Upper lobe of left lung (tissue), 6 donors: ENCODE measurements around the gene CA10. TPM values are rescaled to one million over a fixed set of nuclear protein-coding genes. Genes with fewer than 3 reads are reported as not detected.
A peak's percentile ranks its signal among the peaks of the same experiment; 100 is the strongest.

Source experiments
- ATAC-seq, 2 donors: fragments of 200-7000 bp; cut with Tn5 transposase; one replicate each; pipeline ENCODE4 v1.9.1; 2022; ENCODE audit warnings: mild to moderate bottlenecking in 2 of 2, moderate library complexity in 2 of 2; ENCODE audit not compliant: low FRiP score in 2 of 2
- DNase-seq, 2 donors: peaks; one replicate each; pipeline ENCODE4 v3.0.0-alpha.2; 2019 to 2020
- H3K27ac ChIP-seq, 4 donors: fragments of 200-600 bp; sonication (generic); one replicate each; pipeline ENCODE4 v1.5.1; 2016 to 2019
- H3K27me3 ChIP-seq, 4 donors: fragments of 200-600 bp; sonication (generic); one replicate each; pipeline ENCODE4 v1.5.1; 2017 to 2019
- H3K36me3 ChIP-seq, 4 donors: fragments of 200-600 bp; sonication (generic); one replicate each; pipeline ENCODE4 v1.5.1; 2016 to 2019
- H3K4me1 ChIP-seq, 4 donors: fragments of 200-600 bp; sonication (generic); one replicate each; pipeline ENCODE4 v1.5.1; 2018 to 2019
- H3K4me3 ChIP-seq, 4 donors: fragments of 200-600 bp; sonication (generic); one replicate each; pipeline ENCODE4 v1.5.1; 2017 to 2019; ENCODE audit warnings: mild to moderate bottlenecking in 2 of 4, moderate library complexity in 1 of 4
- H3K9me3 ChIP-seq, 4 donors: fragments of 200-600 bp; sonication (generic); one replicate each; pipeline ENCODE4 v1.5.1; 2018 to 2019
- EP300 ChIP-seq, 4 donors: sonication (generic); formaldehyde crosslinking; IDR thresholded peaks; one replicate each; pipeline ENCODE4 v1.5.1; 2017; ENCODE audit warnings: antibody characterized with exemption in 4 of 4, control low read depth in 2 of 4
- POLR2A ChIP-seq, 4 donors: fragments of 450-650 bp; IDR thresholded peaks; one replicate each; pipeline ENCODE4 v1.5.1; 2016 to 2017; ENCODE audit warnings: antibody characterized with exemption in 4 of 4, mild to moderate bottlenecking in 2 of 4
- POLR2AphosphoS5 ChIP-seq, 2 donors: sonication (generic); formaldehyde crosslinking; IDR thresholded peaks; one replicate each; pipeline ENCODE4 v1.5.1; 2017; ENCODE audit warnings: antibody characterized with exemption in 2 of 2
- WGBS, 2 donors: methylation state at CpG; one replicate each; pipeline ENCODE4 v1.1.5; 2017 to 2018; 5-methylcytosine and 5-hydroxymethylcytosine counted together
- total RNA-seq, 6 donors: library from RNA; depleted of rRNA in 4 of 6; stranded (reverse); fragments of >200 nt in 4 of 6; gene quantifications; one replicate each; pipeline versions ENCODE4 v1.1.0 to v1.2.1, GENCODE V29; 2016 to 2021
- TF ChIP-seq, protein P1 (sequence below), 6 experiments: fragments of 450-650 bp in 4 of 6; fragments of 200-600 bp in 2 of 6; sonication (generic) in 2 of 6; IDR thresholded peaks; one replicate each; pipeline ENCODE4 v1.5.1; 2016 to 2019; ENCODE audit warnings: antibody characterized with exemption in 6 of 6
- donor health status: DM: no; HTN: no; CAD: no; lungs with moderate emphysema.
- donor health status: DM: no; HTN: yes; CAD: no; lungs with severe emphysema.

Gene CA10
- total RNA-seq, 6 donors from 2014 or later, result 0.10 TPM; not detected in 5

DNA sequence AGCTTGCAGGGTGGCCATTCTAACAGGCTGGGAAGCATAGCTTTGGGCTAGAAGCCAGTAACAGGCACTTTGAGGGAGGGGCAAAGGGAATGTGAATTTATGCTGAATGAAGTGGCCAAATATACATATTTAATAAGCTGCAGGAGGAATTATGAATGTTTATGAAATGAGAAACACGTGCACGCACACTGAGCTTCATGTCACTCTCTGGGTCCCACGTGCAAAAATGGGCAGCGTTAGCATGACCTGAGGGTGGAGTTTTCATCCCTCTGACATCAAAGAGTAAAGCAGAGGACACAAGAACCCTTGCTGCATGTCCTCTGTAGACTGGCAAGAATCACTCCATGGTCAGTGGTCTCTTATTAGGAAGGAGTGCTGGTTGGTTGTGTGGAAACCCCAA is 561.2 kb downstream of the CA10 start:
- Histone ChIP-seq H3K9me3 (no peaks in the 10 kb centered on the region), H3K27me3 (no peaks in the 10 kb centered on the region), H3K27ac (no peak overlapping the region), H3K4me3 (no peak overlapping the region), H3K36me3 (no peaks in the 10 kb centered on the region), H3K4me1 (no peaks in the 10 kb centered on the region)
- ATAC-seq, result no peak
- WGBS, 2 donors, result 87 to 91% methylated on average over 4 of the region's 4 CpGs
- DNase-seq, result no peak
- TF ChIP-seq, protein P1, sequence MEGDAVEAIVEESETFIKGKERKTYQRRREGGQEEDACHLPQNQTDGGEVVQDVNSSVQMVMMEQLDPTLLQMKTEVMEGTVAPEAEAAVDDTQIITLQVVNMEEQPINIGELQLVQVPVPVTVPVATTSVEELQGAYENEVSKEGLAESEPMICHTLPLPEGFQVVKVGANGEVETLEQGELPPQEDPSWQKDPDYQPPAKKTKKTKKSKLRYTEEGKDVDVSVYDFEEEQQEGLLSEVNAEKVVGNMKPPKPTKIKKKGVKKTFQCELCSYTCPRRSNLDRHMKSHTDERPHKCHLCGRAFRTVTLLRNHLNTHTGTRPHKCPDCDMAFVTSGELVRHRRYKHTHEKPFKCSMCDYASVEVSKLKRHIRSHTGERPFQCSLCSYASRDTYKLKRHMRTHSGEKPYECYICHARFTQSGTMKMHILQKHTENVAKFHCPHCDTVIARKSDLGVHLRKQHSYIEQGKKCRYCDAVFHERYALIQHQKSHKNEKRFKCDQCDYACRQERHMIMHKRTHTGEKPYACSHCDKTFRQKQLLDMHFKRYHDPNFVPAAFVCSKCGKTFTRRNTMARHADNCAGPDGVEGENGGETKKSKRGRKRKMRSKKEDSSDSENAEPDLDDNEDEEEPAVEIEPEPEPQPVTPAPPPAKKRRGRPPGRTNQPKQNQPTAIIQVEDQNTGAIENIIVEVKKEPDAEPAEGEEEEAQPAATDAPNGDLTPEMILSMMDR (IDR thresholded peaks at IDR 0.05), result no peak
- TF ChIP-seq POLR2AphosphoS5 (IDR thresholded peaks at IDR 0.05) (no peak), POLR2A (IDR thresholded peaks at IDR 0.05) (no peak), EP300 (IDR thresholded peaks at IDR 0.05) (no peak)

DNA sequence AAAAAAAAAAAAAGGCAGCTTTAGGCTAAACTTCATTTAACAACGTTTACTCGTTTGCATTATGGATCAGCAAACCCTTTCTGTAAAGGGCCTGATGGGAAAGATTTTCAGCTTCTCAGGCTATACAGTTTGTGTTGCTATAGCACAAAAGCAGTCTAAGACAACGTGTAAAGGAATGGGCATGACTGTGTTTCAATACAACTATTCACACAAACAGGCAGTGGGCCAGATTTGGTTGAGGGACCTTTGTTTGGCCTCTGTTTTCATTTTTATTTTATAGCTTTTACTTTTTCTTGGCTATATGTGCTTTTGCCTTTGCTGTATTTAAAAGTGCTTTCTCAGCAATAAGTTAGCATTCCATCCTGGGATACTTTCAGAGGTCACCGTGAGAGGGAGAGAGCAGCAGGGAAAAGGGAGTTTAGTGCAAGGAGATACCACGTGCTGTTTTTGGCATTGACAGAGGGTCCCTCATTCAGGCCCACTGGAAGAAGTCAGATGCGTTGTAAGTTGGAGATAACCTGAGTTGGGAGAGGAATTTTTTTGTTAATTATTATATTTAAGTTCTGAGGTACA is 562.6 kb downstream of the CA10 start:
- DNase-seq (no peak), ATAC-seq (no peak)
- TF ChIP-seq, protein P1 (IDR thresholded peaks at IDR 0.05), result no peak
- TF ChIP-seq POLR2AphosphoS5 (IDR thresholded peaks at IDR 0.05), result no peak
- no peak for TF ChIP-seq POLR2A (IDR thresholded peaks at IDR 0.05)
- TF ChIP-seq EP300 (IDR thresholded peaks at IDR 0.05), result no peak
- 69 to 75% methylated on average over 6 of the region's 6 CpGs for WGBS, 2 donors
- H3K36me3 ChIP-seq, result no peaks in the 10 kb centered on the region
- no peak overlapping the region for H3K27ac ChIP-seq
- no peak overlapping the region for H3K4me3 ChIP-seq
- H3K9me3 ChIP-seq, result no peaks in the 10 kb centered on the region
- no peaks in the 10 kb centered on the region for H3K4me1 ChIP-seq
- H3K27me3 ChIP-seq, result no peaks in the 10 kb centered on the region

DNA sequence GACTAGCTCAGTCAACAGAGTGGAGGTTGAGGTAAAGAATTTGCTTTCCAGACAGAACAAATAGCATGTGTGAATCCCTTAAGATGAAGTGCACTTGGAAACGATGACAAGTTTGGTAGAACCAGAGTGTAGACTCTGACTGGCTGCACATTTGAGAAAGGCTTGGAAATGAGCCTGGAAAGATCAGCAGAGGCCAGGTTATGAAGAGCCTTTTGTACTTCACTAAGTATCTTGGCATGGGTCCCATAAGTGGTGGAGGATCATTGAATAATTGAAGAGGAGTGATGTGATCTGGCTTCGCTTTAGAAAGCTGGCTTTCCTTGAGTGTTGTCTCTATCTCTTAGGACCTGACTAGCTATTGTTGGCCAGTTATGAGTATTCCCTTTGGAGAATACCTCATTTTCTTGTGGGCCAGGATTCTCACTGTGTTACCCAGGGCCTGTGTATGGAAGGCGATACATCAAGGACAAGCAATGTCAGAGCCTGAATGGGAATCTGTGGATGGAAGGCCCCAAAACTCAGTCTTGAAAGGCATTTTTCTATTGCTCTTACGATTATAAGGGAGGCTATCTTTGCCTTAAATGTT is 568.4 kb downstream of the CA10 start:
- H3K4me1 ChIP-seq, result no peaks in the 10 kb centered on the region
- no peak overlapping the region for H3K4me3 ChIP-seq
- DNase-seq (no peak), ATAC-seq (peak in 1 of 2 donors; percentile 34)
- 51 to 67% methylated on average over 4 of the region's 4 CpGs for WGBS, 2 donors
- H3K9me3 ChIP-seq, result peaks cover 0 to 13% (median 0%) of the 10 kb centered on the region in 4 donors
- no peaks in the 10 kb centered on the region for H3K36me3 ChIP-seq
- TF ChIP-seq EP300 (IDR thresholded peaks at IDR 0.05) (no peak), POLR2A (IDR thresholded peaks at IDR 0.05) (no peak), POLR2AphosphoS5 (IDR thresholded peaks at IDR 0.05) (no peak)
- TF ChIP-seq, protein P1 (IDR thresholded peaks at IDR 0.05), result no peak
- no peaks in the 10 kb centered on the region for H3K27me3 ChIP-seq
- H3K27ac ChIP-seq, result no peak overlapping the region

DNA sequence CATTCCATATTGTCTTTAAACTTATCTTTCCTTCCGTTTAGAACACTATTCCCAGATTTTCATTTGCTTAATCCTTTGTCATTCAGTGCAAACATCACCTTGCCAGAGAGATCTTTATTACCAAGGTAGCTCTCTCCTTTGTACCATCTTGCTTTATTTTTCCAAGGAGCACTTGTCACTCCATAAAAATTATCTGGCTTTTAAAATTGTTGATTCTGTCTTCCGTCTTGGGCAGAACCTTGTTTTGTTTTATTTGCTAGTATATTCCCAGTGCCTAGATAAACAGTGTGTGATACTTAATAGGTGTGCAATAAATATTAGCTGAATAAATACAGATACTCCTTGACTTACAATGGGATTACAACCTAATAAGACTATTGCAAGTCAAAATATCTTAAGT is 570.5 kb downstream of the CA10 start:
- 59 to 78% methylated on average over 2 of the region's 2 CpGs for WGBS, 2 donors
- H3K9me3 ChIP-seq, result peaks cover 0 to 13% (median 0%) of the 10 kb centered on the region in 4 donors
- no peak overlapping the region for H3K27ac ChIP-seq
- no peak for TF ChIP-seq POLR2A (IDR thresholded peaks at IDR 0.05)
- no peak for TF ChIP-seq POLR2AphosphoS5 (IDR thresholded peaks at IDR 0.05)
- TF ChIP-seq, protein P1 (IDR thresholded peaks at IDR 0.05), result no peak
- no peak overlapping the region for H3K4me3 ChIP-seq
- DNase-seq, result no peak
- H3K4me1 ChIP-seq, result no peaks in the 10 kb centered on the region
- H3K27me3 ChIP-seq, result no peaks in the 10 kb centered on the region
- no peak for ATAC-seq
- H3K36me3 ChIP-seq, result no peaks in the 10 kb centered on the region

DNA sequence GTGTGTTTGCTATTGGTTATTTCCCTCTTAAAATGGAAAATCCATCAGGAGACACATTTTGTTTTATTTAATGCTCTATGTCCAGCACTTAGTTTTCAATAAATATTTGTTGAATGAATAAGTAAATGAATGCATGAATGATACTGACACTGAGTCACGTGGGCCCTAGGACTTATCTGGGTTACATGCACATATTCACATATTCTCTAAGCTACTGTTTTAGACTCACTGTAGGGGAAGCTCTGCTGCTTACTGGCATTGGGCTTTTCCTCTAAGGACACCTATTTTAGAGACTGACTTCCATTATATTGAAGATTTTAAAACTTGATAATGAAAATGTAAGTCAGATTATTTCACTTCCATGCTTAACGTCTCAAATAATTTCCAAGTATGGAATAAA is 571.0 kb downstream of the CA10 start:
- 75 to 80% methylated on average over 2 of the region's 2 CpGs for WGBS, 2 donors

More for the DNA sequence above, 571.0 kb downstream of the CA10 start:
- no peaks in the 10 kb centered on the region for H3K36me3 ChIP-seq
- no peaks in the 10 kb centered on the region for H3K27me3 ChIP-seq
- no peak overlapping the region for H3K4me3 ChIP-seq
- H3K4me1 ChIP-seq, result no peaks in the 10 kb centered on the region
- DNase-seq, result no peak
- H3K9me3 ChIP-seq, result peaks cover 0 to 13% (median 0%) of the 10 kb centered on the region in 4 donors
- no peak for TF ChIP-seq POLR2AphosphoS5 (IDR thresholded peaks at IDR 0.05)
- TF ChIP-seq EP300 (IDR thresholded peaks at IDR 0.05), result no peak
- no peak for TF ChIP-seq POLR2A (IDR thresholded peaks at IDR 0.05)
- TF ChIP-seq, protein P1 (IDR thresholded peaks at IDR 0.05), result no peak
- ATAC-seq, result no peak
- H3K27ac ChIP-seq, result no peak overlapping the region
